Calu3 (cell line): ENCODE data around the gene IQCM. TPM values are rescaled to one million over a fixed set of nuclear protein-coding genes. Genes with fewer than 3 reads are reported as not detected.
"Not testable (repeated sequence)": the region's sequence is repeated elsewhere in the genome, so short reads cannot be mapped to it uniquely, and the experiment has no call there.

Experiments used
- BruUV-seq: library from RNA; stranded (reverse); fragments of 400-500 nt; replicated peaks from 2 replicates; lab custom pipeline; 2021; lab: Mats Ljungman, UMichigan
- CTCF ChIA-PET: fragments of 300-600 bp; sonication (Branson Sonifier 250); formaldehyde crosslinking; loops from one replicate; lab custom pipeline; 2022; ENCODE audit warnings: antibody characterized with exemption; lab: Charles Lee
- DNase-seq: peaks from one replicate; pipeline ENCODE4 v3.0.0; 2022
- H3K27ac Mint-ChIP-seq: one replicate; pipeline ENCODE4 v1.8.0; 2022; ENCODE audit warnings: mixed read lengths; ENCODE audit not compliant: unreplicated experiment
- H3K27me3 Mint-ChIP-seq: one replicate; pipeline ENCODE4 v1.8.0; 2022; ENCODE audit warnings: mixed read lengths; ENCODE audit not compliant: unreplicated experiment
- H3K36me3 Mint-ChIP-seq: one replicate; pipeline ENCODE4 v1.8.0; 2022; ENCODE audit warnings: mild to moderate bottlenecking, moderate library complexity, mixed read lengths; ENCODE audit not compliant: insufficient read depth, unreplicated experiment
- H3K4me1 Mint-ChIP-seq: one replicate; pipeline ENCODE4 v1.8.0; 2022; ENCODE audit warnings: mild to moderate bottlenecking, low read depth, mixed read lengths; ENCODE audit not compliant: unreplicated experiment
- H3K4me3 Mint-ChIP-seq: one replicate; pipeline ENCODE4 v1.8.0; 2022; ENCODE audit warnings: mild to moderate bottlenecking, low read depth, moderate library complexity, mixed read lengths; ENCODE audit not compliant: unreplicated experiment
- H3K9me3 Mint-ChIP-seq: one replicate; pipeline ENCODE4 v1.8.0; 2022; ENCODE audit warnings: low read depth, mixed read lengths; ENCODE audit not compliant: unreplicated experiment
- intact Hi-C: fragments of 100-400 bp; cut with micrococcal nuclease; formaldehyde crosslinking; loops from one replicate; pipeline ENCODE4 v1.10.0; 2022; ENCODE audit not compliant: unreplicated experiment
- total RNA-seq: library from RNA; stranded (reverse); gene quantifications from 2 replicates; pipeline ENCODE4 v1.2.3, GENCODE V29; 2022
- TF ChIP-seq, protein P1 (sequence below): fragments of 200-600 bp; IDR thresholded peaks from one replicate; pipeline ENCODE4 v1.8.0; 2022; ENCODE audit warnings: antibody characterized with exemption; ENCODE audit not compliant: unreplicated experiment

Gene IQCM
- total RNA-seq, 1 experiment from 2014 or later, result not detected

DNA sequence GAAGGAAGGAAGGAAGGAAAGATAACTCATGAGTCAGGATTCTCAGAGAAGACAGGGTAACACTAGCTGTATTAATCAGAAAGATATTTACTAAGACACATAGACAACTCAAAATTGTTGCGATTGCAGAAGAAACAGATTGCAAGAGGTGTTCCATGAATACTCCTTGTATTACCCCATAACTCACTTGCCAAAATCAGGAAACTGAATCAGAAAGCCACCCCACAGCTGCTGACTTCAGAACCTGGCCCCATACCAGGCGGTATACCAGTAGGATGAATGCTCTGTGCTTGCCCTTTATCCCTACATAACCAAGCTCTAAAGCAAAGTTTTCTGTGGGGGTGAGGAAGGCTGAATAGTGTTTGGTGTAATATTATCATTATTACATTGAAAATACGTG lies 468.5 kb downstream of the IQCM start:
- CTCF ChIA-PET, result no interaction called here
- Mint-ChIP-seq H3K36me3 (no peaks in the 10 kb centered on the region), H3K9me3 (no peaks in the 10 kb centered on the region), H3K27ac (no peak overlapping the region), H3K4me1 (no peaks in the 10 kb centered on the region), H3K27me3 (no peaks in the 10 kb centered on the region), H3K4me3 (no peak overlapping the region)
- intact Hi-C loops, result no loop called here
- DNase-seq, result no peak
- TF ChIP-seq, protein P1, sequence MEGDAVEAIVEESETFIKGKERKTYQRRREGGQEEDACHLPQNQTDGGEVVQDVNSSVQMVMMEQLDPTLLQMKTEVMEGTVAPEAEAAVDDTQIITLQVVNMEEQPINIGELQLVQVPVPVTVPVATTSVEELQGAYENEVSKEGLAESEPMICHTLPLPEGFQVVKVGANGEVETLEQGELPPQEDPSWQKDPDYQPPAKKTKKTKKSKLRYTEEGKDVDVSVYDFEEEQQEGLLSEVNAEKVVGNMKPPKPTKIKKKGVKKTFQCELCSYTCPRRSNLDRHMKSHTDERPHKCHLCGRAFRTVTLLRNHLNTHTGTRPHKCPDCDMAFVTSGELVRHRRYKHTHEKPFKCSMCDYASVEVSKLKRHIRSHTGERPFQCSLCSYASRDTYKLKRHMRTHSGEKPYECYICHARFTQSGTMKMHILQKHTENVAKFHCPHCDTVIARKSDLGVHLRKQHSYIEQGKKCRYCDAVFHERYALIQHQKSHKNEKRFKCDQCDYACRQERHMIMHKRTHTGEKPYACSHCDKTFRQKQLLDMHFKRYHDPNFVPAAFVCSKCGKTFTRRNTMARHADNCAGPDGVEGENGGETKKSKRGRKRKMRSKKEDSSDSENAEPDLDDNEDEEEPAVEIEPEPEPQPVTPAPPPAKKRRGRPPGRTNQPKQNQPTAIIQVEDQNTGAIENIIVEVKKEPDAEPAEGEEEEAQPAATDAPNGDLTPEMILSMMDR, result no peak
- no TSS peak for BruUV-seq

DNA sequence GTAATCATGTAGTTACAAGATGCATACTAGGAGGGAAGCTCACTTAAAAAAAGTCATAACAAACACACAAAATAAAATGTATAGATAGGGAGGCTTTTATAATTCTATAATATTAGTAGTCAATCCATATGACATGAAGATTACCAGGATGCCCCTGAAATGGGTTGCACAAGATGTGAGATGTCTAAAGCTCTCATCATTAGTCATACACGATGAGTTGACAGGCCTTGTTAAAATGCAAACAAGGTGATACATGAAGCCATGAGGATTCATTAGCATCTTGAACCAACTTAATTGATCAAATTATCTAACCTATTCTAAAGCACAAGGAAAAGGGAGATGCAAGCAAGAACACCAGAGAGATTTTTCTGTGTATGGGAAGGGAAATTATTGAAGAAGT lies 470.2 kb downstream of the IQCM start:
- no TSS peak for BruUV-seq
- DNase-seq, result no peak
- intact Hi-C loops, result no loop called here

DNA sequence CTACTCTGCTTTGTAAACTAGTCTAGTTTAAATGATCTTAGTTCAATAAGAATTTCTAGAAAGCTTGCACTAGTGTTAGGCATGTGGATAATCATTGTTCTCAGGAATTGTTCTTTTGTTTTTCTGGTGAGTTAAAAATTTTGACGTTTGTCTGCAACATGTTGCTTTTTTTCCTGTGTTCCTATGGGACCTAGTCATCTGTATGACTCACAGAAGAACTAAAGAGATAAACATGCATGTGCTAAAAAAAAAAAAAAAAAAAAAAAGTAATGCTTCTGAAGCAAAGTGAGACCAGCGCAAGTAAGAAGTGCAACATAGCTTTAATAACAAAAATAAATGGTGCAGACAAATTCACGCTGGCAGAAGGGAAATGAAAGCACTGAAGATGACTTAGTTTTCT lies 471.2 kb downstream of the IQCM start:
- Mint-ChIP-seq H3K27me3 (no peaks in the 10 kb centered on the region), H3K27ac (no peak overlapping the region), H3K9me3 (peaks cover 3% of the 10 kb centered on the region), H3K4me3 (no peak overlapping the region), H3K36me3 (no peaks in the 10 kb centered on the region), H3K4me1 (no peaks in the 10 kb centered on the region)
- CTCF ChIA-PET, result no interaction called here
- TF ChIP-seq, protein P1, result no peak
- no TSS peak for BruUV-seq
- intact Hi-C loops, result no loop called here
- DNase-seq, result no peak

More for the DNA sequence above, 470.2 kb downstream of the IQCM start:
- Mint-ChIP-seq H3K36me3 (no peaks in the 10 kb centered on the region), H3K27me3 (no peaks in the 10 kb centered on the region), H3K9me3 (no peaks in the 10 kb centered on the region), H3K4me3 (no peak overlapping the region), H3K4me1 (no peaks in the 10 kb centered on the region), H3K27ac (no peak overlapping the region)
- TF ChIP-seq, protein P1, result no peak
- CTCF ChIA-PET, result no interaction called here

DNA sequence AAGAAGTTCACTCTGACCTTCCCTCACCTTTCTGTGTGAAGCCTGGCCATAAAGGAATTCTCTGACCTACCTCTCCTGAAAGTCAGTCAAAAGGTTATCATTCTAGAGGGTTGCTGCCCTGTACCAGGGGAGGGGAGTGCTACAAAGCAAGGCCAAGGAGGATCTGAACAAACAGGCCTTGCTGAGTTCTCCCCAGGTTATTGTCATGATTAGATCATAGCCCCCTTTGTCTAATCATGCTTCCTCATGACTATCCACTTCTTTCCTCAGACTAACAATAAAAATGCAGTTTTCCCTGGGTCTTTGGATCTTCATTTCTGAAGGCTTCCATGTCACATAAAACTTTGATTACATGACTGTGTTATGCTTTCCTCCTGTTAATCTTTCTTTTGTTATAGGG lies 472.0 kb downstream of the IQCM start:
- DNase-seq, result no peak
- H3K9me3 Mint-ChIP-seq, result peaks cover 6% of the 10 kb centered on the region
- H3K27me3 Mint-ChIP-seq, result no peaks in the 10 kb centered on the region
- no peaks in the 10 kb centered on the region for H3K4me1 Mint-ChIP-seq
- TF ChIP-seq, protein P1, result no peak
- CTCF ChIA-PET, result no interaction called here
- no peak overlapping the region for H3K4me3 Mint-ChIP-seq
- no peak overlapping the region for H3K27ac Mint-ChIP-seq
- intact Hi-C loops, result no loop called here
- no TSS peak for BruUV-seq
- H3K36me3 Mint-ChIP-seq, result no peaks in the 10 kb centered on the region

DNA sequence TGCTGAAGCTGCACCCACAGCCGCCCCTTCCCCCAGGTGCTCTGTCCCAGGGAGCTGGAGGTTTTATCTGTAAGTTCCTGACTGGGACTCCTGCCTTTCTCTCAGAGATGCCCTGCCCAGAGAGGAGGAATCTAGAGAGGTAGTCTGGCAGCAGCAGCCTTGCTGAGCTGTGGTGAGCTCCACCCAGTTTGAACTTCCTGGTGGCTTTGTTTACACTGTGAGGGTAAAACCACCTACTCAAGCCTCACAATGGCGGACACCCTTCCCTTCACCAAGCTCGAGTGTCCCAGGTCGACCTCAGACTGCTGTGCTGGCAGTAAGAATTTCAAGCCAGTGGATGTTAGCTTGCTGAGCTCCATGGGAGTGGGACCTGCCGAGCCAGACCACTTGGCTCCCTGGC lies 474.5 kb downstream of the IQCM start:
- H3K9me3 Mint-ChIP-seq, H3K27me3 Mint-ChIP-seq, H3K4me1 Mint-ChIP-seq, H3K27ac Mint-ChIP-seq, BruUV-seq, intact Hi-C loops, DNase-seq, CTCF ChIA-PET, H3K36me3 Mint-ChIP-seq, H3K4me3 Mint-ChIP-seq: not testable (repeated sequence)
